Astrocyte (in vitro differentiated cells and primary cell): ENCODE data around the gene SLCO1A2.

Experiments
- CTCF ChIP-seq: IDR thresholded peaks from 2 replicates; pipeline ENCODE4 v1.5.1; 2011; ENCODE audit warnings: low read depth, mild to moderate bottlenecking, inconsistent platforms, low read length, moderate library complexity; ENCODE audit not compliant: insufficient read depth
- EZH2 ChIP-seq: IDR thresholded peaks from 2 replicates; pipeline ENCODE4 v1.6.1; 2012; ENCODE audit warnings: mild to moderate bottlenecking, low read length, inconsistent platforms; ENCODE audit not compliant: insufficient read depth

GRCh38 chr12:21300632-21301031, 34.1 kb downstream of the SLCO1A2 start:
- no peak for TF ChIP-seq CTCF
- no peak for TF ChIP-seq EZH2
